Measurements from ENCODE around the gene CTBP1.
"Not testable (repeated sequence)": the region's sequence is repeated elsewhere in the genome, so short reads cannot be mapped to it uniquely, and the experiment has no call there.

The CTBP1 gene

DNA sequence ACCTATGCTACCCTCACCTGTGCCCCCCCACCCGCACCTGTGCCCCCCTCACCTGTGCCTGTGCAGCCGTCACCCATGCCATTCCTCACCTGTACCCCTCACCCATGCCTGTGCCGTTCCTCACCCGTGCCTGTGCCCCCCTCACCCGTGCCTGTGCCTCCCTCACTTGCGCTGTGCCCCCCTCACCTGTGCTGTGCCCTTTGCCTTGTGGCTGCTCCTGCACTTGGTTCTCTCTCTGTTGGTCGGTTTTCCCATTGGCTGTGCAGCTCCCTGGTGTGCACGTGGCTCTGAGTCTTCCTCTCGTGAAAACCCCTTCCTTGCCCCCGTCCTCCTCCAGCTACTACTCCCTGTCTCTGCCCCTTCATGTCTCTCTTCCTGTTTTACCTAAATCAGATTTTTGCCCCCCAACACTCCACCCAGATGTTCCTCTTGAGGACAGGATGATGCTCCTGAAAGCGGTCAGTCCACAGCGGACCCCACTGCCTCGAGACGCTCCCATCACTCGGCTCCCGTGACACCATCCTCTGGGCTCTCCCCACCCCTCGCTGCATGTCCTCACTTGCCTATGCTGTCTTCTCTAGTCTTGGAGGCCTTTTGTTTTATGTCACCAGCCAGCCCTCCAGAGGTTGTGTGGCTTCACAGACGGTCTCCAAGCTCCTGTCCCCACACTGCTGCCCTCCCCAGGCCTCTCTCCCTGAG is 47.5 kb upstream of the CTBP1 start:
- TF ChIP-seq, protein P1, sequence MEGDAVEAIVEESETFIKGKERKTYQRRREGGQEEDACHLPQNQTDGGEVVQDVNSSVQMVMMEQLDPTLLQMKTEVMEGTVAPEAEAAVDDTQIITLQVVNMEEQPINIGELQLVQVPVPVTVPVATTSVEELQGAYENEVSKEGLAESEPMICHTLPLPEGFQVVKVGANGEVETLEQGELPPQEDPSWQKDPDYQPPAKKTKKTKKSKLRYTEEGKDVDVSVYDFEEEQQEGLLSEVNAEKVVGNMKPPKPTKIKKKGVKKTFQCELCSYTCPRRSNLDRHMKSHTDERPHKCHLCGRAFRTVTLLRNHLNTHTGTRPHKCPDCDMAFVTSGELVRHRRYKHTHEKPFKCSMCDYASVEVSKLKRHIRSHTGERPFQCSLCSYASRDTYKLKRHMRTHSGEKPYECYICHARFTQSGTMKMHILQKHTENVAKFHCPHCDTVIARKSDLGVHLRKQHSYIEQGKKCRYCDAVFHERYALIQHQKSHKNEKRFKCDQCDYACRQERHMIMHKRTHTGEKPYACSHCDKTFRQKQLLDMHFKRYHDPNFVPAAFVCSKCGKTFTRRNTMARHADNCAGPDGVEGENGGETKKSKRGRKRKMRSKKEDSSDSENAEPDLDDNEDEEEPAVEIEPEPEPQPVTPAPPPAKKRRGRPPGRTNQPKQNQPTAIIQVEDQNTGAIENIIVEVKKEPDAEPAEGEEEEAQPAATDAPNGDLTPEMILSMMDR (IDR thresholded peaks at IDR 0.05; ENCODE audit: unreplicated experiment in 3 of 3) = no peak
- Mint-ChIP-seq H3K27me3 (ENCODE audit: low read depth) (no peaks in the 10 kb centered on the region), H3K4me1 (peaks cover 8% of the 10 kb centered on the region), H3K9me3 (no peaks in the 10 kb centered on the region), H3K27ac (peak overlapping the region in 2 of 3 experiments; percentile 17 to 47), H3K36me3 (ENCODE audit: low read depth) (peaks cover 20% of the 10 kb centered on the region), H3K4me3 (no peak overlapping the region)

DNA sequence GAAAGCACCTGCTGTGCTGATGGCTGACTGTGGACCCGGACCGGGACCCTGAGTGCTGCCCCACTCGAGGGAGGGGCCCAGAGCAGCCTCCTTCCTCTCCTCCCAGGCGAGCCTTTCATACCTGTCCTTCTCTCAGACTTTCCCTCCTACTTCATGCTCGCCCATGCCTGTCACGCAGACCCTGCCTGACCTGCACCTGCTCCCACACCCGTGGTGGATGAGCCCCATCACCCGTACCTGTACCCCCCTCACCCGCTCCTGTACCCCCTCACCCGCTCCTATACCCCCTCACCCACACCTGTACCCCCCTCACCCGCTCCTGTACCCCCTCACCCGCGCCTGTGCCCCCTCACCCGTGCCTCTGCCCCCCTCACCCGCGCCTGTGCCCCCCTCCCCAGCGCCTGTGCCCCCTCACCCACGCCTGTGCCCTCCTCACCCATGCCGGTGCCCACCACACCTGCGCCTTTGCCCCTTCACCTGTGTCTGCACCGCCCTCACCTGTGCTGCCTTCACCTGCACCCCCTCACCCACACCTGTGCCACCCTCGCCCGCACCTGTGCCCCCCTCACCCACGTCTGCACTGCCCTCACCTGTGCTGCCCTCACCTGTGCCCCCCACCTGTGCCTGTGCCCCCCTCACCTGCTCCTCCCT is 46.6 kb upstream of the CTBP1 start:
- Mint-ChIP-seq H3K4me3 (no peak overlapping the region), H3K4me1 (peaks cover 15% of the 10 kb centered on the region), H3K27me3 (ENCODE audit: low read depth) (no peaks in the 10 kb centered on the region), H3K36me3 (ENCODE audit: low read depth) (peaks cover 11% of the 10 kb centered on the region), H3K9me3 (no peaks in the 10 kb centered on the region), H3K27ac (no peak overlapping the region)
- TF ChIP-seq, protein P1 (IDR thresholded peaks at IDR 0.05; ENCODE audit: unreplicated experiment in 3 of 3) = no peak

DNA sequence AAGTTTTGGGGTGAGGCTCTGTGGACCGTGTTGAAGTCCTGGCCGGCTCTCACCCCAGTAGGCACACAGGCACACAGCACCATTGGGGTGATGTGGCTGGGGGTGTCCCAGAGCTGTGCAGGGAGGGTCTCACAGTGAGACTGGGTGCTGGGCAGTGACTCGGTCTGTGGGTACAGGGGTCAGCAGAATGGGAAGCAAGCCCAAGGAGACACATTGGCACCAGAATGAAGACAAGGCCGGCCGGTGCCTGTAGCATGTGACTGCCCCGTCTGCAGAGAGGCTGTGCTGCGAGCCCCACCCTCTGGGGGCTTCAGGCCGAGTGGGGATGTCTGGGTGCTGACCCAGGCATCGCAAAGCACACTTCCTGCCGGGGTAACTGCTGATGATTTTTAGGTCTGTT is 46.0 kb upstream of the CTBP1 start:
- Mint-ChIP-seq H3K36me3 (ENCODE audit: low read depth) (peaks cover 4% of the 10 kb centered on the region), H3K4me3 (no peak overlapping the region), H3K4me1 (peaks cover 17% of the 10 kb centered on the region), H3K27me3 (ENCODE audit: low read depth) (no peaks in the 10 kb centered on the region), H3K9me3 (no peaks in the 10 kb centered on the region), H3K27ac (no peak overlapping the region)
- TF ChIP-seq, protein P1 (IDR thresholded peaks at IDR 0.05; ENCODE audit: unreplicated experiment in 3 of 3) = no peak

DNA sequence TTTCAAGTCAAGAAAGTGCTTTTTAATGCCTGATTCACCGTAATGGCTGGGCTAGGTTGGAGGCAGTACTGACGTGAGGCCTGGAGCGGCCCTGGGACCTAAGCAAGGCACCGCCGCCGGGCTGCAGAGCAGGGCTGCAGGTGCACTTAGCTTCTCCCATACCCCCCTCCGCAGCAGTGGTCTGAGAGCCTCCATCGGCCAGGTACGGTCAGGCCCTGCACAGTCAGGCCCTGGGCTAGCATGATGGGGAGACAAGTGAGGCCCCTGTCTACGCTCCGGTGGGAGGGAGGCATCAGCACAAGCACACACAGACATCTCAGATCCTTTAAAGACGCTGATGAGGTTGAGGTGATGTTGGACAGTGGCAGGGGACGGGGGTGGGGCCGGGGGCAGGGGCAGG is 45.5 kb upstream of the CTBP1 start:
- TF ChIP-seq, protein P1 (IDR thresholded peaks at IDR 0.05; ENCODE audit: unreplicated experiment in 3 of 3) = no peak
- Mint-ChIP-seq H3K4me3 (no peak overlapping the region), H3K36me3 (ENCODE audit: low read depth) (no peaks in the 10 kb centered on the region), H3K9me3 (no peaks in the 10 kb centered on the region), H3K27ac (no peak overlapping the region), H3K4me1 (peaks cover 17% of the 10 kb centered on the region), H3K27me3 (ENCODE audit: low read depth) (no peaks in the 10 kb centered on the region)

DNA sequence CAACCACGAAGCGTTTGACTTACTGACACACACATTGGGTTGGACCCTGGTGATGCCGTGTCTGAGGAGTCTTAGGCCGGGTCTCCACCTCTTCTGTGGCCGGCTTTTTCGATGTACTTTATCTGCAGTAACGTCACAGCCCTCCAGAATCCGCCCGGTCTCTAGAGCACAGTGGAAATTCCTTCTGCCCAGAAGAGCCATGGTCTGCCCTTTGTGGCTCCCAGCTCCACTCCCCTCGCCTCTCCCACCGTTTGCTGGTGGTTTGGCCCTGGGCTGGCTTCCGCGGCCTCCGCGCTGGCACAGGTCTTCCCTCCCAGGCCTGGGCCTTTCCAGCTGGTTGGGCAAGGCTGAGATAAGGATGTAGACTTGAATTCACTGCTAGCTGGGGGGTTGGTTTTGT is 45.1 kb upstream of the CTBP1 start:
- TF ChIP-seq, protein P1 (IDR thresholded peaks at IDR 0.05; ENCODE audit: unreplicated experiment in 3 of 3) = no peak
- H3K36me3 Mint-ChIP-seq (ENCODE audit: low read depth) = no peaks in the 10 kb centered on the region
- no peak overlapping the region for H3K27ac Mint-ChIP-seq
- no peaks in the 10 kb centered on the region for H3K9me3 Mint-ChIP-seq
- H3K27me3 Mint-ChIP-seq (ENCODE audit: low read depth) = no peaks in the 10 kb centered on the region
- peaks cover 17% of the 10 kb centered on the region for H3K4me1 Mint-ChIP-seq
- peak overlapping the region; percentile 46 to 74 (median 50) for H3K4me3 Mint-ChIP-seq

DNA sequence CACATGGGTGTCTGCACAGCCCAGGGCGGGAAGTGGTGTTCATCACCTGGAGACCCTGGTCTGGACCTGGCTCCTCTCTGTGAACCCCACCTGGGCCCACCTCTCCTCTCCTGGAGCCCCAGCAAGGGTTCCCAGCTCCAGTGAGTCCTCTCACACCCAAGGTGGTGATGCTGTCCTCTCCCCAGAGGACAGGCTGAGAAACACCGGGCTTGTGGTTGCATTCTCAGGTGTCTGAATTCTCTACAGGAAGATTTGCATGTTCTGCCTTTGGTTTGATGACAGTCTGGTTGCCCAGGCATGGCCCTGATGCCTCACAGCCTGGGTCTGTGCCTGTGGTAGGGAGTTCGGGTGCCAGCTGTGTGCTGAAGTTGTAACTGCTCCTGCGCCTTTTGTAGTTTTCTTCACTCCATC is 44.6 kb upstream of the CTBP1 start:
- Mint-ChIP-seq H3K27ac (no peak overlapping the region), H3K27me3 (ENCODE audit: low read depth) (no peaks in the 10 kb centered on the region), H3K9me3 (no peaks in the 10 kb centered on the region), H3K36me3 (ENCODE audit: low read depth) (no peaks in the 10 kb centered on the region), H3K4me1 (peaks cover 22% of the 10 kb centered on the region), H3K4me3 (peak overlapping the region; percentile 46 to 74 (median 50))
- TF ChIP-seq, protein P1 (IDR thresholded peaks at IDR 0.05; ENCODE audit: unreplicated experiment in 3 of 3) = no peak

DNA sequence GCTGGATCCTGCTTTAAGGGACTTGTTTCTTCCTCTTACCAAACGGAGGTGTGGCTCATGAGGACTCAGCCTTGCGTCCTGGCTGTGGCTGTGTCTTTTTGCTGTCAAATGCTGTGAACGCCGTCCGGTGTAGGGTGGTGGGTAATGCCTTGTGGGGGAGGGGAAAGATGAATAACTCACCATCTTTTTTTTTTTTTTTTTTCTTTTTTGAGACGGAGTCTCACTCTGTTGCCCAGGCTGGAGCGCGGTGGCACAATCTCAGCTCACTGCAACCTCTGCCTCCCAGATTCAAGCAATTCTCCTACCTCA is 43.7 kb upstream of the CTBP1 start:
- H3K27me3 Mint-ChIP-seq (ENCODE audit: low read depth); H3K27ac Mint-ChIP-seq; H3K9me3 Mint-ChIP-seq; H3K36me3 Mint-ChIP-seq (ENCODE audit: low read depth): not testable (repeated sequence)
- peak overlapping the region; percentile 51 to 95 (median 58) for H3K4me3 Mint-ChIP-seq
- H3K4me1 Mint-ChIP-seq = peaks cover 24% of the 10 kb centered on the region
